B cell (primary cell): ENCODE results near the gene ASCL1. TPM values are rescaled to one million over a fixed set of nuclear protein-coding genes. Genes with fewer than 3 reads are reported as not detected.

Experiments used
- ATAC-seq: fragments of 200-7000 bp; cut with Tn5 transposase; one replicate; pipeline ENCODE4 v1.10.0; 2021; ENCODE audit warnings: low read depth, mild to moderate bottlenecking, moderate number of reproducible peaks, moderate library complexity
- CTCF ChIA-PET: fragments of 350-600 bp; sonication (Branson Sonifier 250); formaldehyde crosslinking; loops from one replicate; lab custom pipeline; 2021; ENCODE audit warnings: antibody characterized with exemption, inconsistent platforms; lab: Charles Lee
- POLR2A ChIA-PET: fragments of 350-600 bp; sonication (Branson Sonifier 250); formaldehyde crosslinking; loops from one replicate; lab custom pipeline; 2021; ENCODE audit warnings: antibody characterized with exemption; lab: Charles Lee
- DNase-seq: peaks from one replicate; pipeline ENCODE4 v3.0.0; 2013
- H2AFZ ChIP-seq: 2 replicates; pipeline ENCODE4 v1.6.1; 2012; ENCODE audit warnings: mild to moderate bottlenecking, low read depth, low read length; ENCODE audit not compliant: insufficient read depth, poor library complexity, severe bottlenecking
- H3K27ac ChIP-seq, 2 donors: 1 replicate in 1 of 2; 2 replicates in 1 of 2; pipeline ENCODE4 v1.5.1; 2012 to 2013; ENCODE audit warnings: low read length in 2 of 2, mild to moderate bottlenecking in 2 of 2, moderate library complexity in 1 of 2
- H3K27me3 ChIP-seq, 4 experiments: fragments of 200-600 bp in 1 of 4; sonication (generic) in 1 of 4; replicated peaks in 1 of 4; 1 replicate in 2 of 4; 2 replicates in 2 of 4; pipeline versions ENCODE4 v1.6.1 to v1.7.0; 2013 to 2016; ENCODE audit warnings: low read length in 3 of 4, mild to moderate bottlenecking in 2 of 4, mixed read lengths in 1 of 4, moderate library complexity in 1 of 4; ENCODE audit not compliant: insufficient read depth in 4 of 4, control insufficient read depth in 3 of 4; ENCODE audit errors: control extremely low read depth in 1 of 4
- H3K36me3 ChIP-seq, 2 experiments: replicated peaks in 1 of 2; 1 replicate in 1 of 2; 2 replicates in 1 of 2; pipeline versions ENCODE4 v1.6.1 to v1.7.1; 2013; ENCODE audit warnings: low read length in 1 of 2; ENCODE audit not compliant: insufficient read depth in 2 of 2, control insufficient read depth in 1 of 2; ENCODE audit errors: control extremely low read depth in 1 of 2, extremely low read depth in 1 of 2
- H3K4me1 ChIP-seq, 2 donors: fragments of 200-600 bp in 1 of 2; sonication (generic) in 1 of 2; 1 replicate in 1 of 2; 2 replicates in 1 of 2; pipeline versions ENCODE4 v1.5.1 to v1.6.1; 2013 to 2017; ENCODE audit warnings: low read length in 2 of 2; ENCODE audit not compliant: control insufficient read depth in 2 of 2, insufficient read depth in 2 of 2
- H3K4me2 ChIP-seq: replicated peaks from 2 replicates; pipeline ENCODE3; 2012; ENCODE audit warnings: mild to moderate bottlenecking, low read depth, low read length; ENCODE audit not compliant: poor library complexity, severe bottlenecking
- H3K4me3 ChIP-seq, 5 experiments: fragments of 200-600 bp in 1 of 5; sonication (generic) in 1 of 5; 1 replicate in 3 of 5; 2 replicates in 2 of 5; pipeline versions ENCODE4 v1.5.1 to v1.7.0; 2011 to 2016; ENCODE audit warnings: low read length in 4 of 5, mild to moderate bottlenecking in 4 of 5, low read depth in 2 of 5, control low read depth in 1 of 5, moderate library complexity in 1 of 5; ENCODE audit not compliant: insufficient read depth in 1 of 5; ENCODE audit errors: control extremely low read depth in 1 of 5, extremely low read depth in 1 of 5
- H3K79me2 ChIP-seq: fragments of 200-600 bp; sonication (generic); one replicate; pipeline ENCODE4 v1.6.0; 2016; ENCODE audit warnings: low read length; ENCODE audit not compliant: control insufficient read depth, insufficient read depth
- H3K9ac ChIP-seq: fragments of 200-600 bp; sonication (generic); 2 replicates; pipeline ENCODE4 v1.6.1; 2017; ENCODE audit warnings: mild to moderate bottlenecking, low read length, moderate library complexity
- H3K9me3 ChIP-seq, 3 donors: one replicate each; pipeline versions ENCODE4 v1.6.1 to v1.7.1; 2013; ENCODE audit warnings: low read length in 2 of 3; ENCODE audit not compliant: control insufficient read depth in 2 of 3, insufficient read depth in 1 of 3; ENCODE audit errors: control extremely low read depth in 1 of 3
- H4K20me1 ChIP-seq: 2 replicates; pipeline ENCODE4 v1.6.0; 2012; ENCODE audit warnings: mild to moderate bottlenecking, low read length; ENCODE audit not compliant: insufficient read depth, control insufficient read depth, poor library complexity, severe bottlenecking
- H3K27ac Mint-ChIP-seq: one replicate; pipeline ENCODE4 v1.8.0; 2021; ENCODE audit warnings: mixed read lengths
- H3K27me3 Mint-ChIP-seq: one replicate; pipeline ENCODE4 v1.8.0; 2021; ENCODE audit warnings: mixed read lengths
- H3K4me1 Mint-ChIP-seq: one replicate; pipeline ENCODE4 v1.8.0; 2021; ENCODE audit warnings: mixed read lengths
- H3K4me3 Mint-ChIP-seq: one replicate; pipeline ENCODE4 v1.8.0; 2021; ENCODE audit warnings: mixed read lengths
- H3K9me3 Mint-ChIP-seq: one replicate; pipeline ENCODE4 v1.8.0; 2022; ENCODE audit warnings: mixed read lengths; ENCODE audit not compliant: insufficient read depth
- EZH2 ChIP-seq: IDR thresholded peaks from 2 replicates; pipeline ENCODE4 v1.6.1; 2012; ENCODE audit warnings: borderline replicate concordance, low read depth, mild to moderate bottlenecking, moderate library complexity, low read length; ENCODE audit not compliant: insufficient read depth, poor library complexity, severe bottlenecking
- WGBS: methylation state at CpG from one replicate; pipeline ENCODE4 v1.1.5; 2013; ENCODE audit warnings: missing lambda C conversion rate; ENCODE audit not compliant: insufficient coverage; 5-methylcytosine and 5-hydroxymethylcytosine counted together
- intact Hi-C: fragments of 100-400 bp; cut with micrococcal nuclease; formaldehyde crosslinking; loops from one replicate; pipeline ENCODE4 v1.10.0; 2022
- polyA plus RNA-seq: library from polyadenylated mRNA; depleted of rRNA; stranded (reverse); fragments of >200 nt; gene quantifications from 2 replicates; pipeline ENCODE4 v1.2.3, GENCODE V29; 2012
- total RNA-seq, 2 donors: library from RNA; stranded (reverse); fragments of 120-200 nt in 1 of 2; gene quantifications; 1 replicate in 1 of 2; 2 replicates in 1 of 2; pipeline versions ENCODE4 v1.2.3 to v1.2.4, GENCODE V29; 2013 to 2022
- TF ChIP-seq, protein P1 (sequence below): fragments of 200-600 bp; IDR thresholded peaks from one replicate; pipeline ENCODE4 v1.8.0; 2022; ENCODE audit warnings: antibody characterized with exemption, mild to moderate bottlenecking

ASCL1 gene
- total and polyA plus RNA-seq, 2 donors (not counting 1 experiment from before 2014, with no cell fraction given) = not detected

- intact Hi-C loops = loop anchor here (10.0 kb wide), 1 partner anchor 345 kb away; no protein-coding TSS in a partner anchor
- Histone ChIP-seq H3K36me3 (no peaks in the 10 kb centered on the region), H3K4me1 (peaks cover 36 to 60% of the 10 kb centered on the region in 2 donors), H3K9ac (no peak overlapping the region), H3K27me3 (peaks cover 1 to 94% (median 82%) of the 10 kb centered on the region in 4 experiments), H3K9me3 (peaks cover 1 to 32% (median 15%) of the 10 kb centered on the region in 3 donors), H4K20me1 (no peaks in the 10 kb centered on the region), H3K79me2 (no peaks in the 10 kb centered on the region), H3K4me2 (peak overlapping the region; percentile 91), H3K4me3 (no peak overlapping the region), H2AFZ (no peak overlapping the region), H3K27ac (no peak overlapping the region)
- CTCF ChIA-PET = interaction anchor here (0.5 to 1.0 kb wide), 3 partner anchors 19 to 76 kb away, joined by 3 read pairs; no protein-coding TSS in a partner anchor
- POLR2A ChIA-PET = no interaction called here
- DNase-seq = peak; percentile 46
- peaks cover 41% of the 10 kb centered on the region for H3K4me1 Mint-ChIP-seq
- H3K27me3 Mint-ChIP-seq = peaks cover 86% of the 10 kb centered on the region
- TF ChIP-seq EZH2 = no peak
- TF ChIP-seq, protein P1, sequence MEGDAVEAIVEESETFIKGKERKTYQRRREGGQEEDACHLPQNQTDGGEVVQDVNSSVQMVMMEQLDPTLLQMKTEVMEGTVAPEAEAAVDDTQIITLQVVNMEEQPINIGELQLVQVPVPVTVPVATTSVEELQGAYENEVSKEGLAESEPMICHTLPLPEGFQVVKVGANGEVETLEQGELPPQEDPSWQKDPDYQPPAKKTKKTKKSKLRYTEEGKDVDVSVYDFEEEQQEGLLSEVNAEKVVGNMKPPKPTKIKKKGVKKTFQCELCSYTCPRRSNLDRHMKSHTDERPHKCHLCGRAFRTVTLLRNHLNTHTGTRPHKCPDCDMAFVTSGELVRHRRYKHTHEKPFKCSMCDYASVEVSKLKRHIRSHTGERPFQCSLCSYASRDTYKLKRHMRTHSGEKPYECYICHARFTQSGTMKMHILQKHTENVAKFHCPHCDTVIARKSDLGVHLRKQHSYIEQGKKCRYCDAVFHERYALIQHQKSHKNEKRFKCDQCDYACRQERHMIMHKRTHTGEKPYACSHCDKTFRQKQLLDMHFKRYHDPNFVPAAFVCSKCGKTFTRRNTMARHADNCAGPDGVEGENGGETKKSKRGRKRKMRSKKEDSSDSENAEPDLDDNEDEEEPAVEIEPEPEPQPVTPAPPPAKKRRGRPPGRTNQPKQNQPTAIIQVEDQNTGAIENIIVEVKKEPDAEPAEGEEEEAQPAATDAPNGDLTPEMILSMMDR = no peak
- H3K9me3 Mint-ChIP-seq = peaks cover 7% of the 10 kb centered on the region
- H3K27ac Mint-ChIP-seq = peak overlapping the region; percentile 27
- WGBS = 14% methylated on average over 12 of the region's 14 CpGs
- H3K4me3 Mint-ChIP-seq = peak overlapping the region; percentile 86
- ATAC-seq = no peak
These were observed 1.9 kb downstream of the ASCL1 start for GRCh38 chr12:102959391-102959790.

DNA sequence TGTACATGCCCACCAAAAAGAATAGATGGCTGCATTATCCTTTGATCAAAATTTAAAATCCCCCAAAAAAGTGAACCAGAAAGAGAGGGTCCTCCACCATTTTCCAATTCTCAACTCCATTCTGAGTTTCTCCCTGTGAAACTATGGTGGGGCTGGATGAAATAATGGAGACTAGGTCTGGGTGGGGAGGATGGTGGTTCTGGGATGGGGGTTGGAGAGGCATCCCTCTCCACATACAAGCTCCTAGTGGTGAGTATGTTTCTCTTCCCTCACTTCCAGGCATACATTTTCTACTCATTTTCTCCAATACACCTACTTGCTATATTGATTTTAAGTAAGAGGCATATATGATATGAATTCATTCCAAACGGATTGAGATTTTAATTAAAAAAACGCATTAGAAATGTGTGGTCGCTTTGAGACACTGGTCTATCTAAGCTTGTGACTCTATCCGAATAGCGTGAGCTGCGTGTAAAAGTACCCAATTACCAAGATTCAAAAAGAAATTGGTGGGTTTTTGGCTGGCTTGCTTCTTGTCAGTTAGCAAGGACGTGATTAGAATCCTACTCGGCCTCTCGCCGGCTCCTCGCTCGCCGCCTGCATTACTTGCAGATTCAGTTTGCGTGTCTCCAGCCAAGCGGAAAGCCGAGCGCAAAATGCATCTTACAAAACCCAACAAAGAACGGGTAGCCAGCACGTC is 3.4 kb downstream of the ASCL1 start:
- H3K4me2 ChIP-seq = no peak overlapping the region
- ATAC-seq (no peak), DNase-seq (peak; percentile 33)
- peaks cover 0 to 35% (median 17%) of the 10 kb centered on the region in 3 donors for H3K9me3 ChIP-seq
- peaks cover 48 to 70% of the 10 kb centered on the region in 2 donors for H3K4me1 ChIP-seq
- H3K36me3 ChIP-seq = no peaks in the 10 kb centered on the region
- ChIA-PET CTCF (interaction anchor here (0.7 to 3.3 kb wide), 2 partner anchors 11 to 587 kb away, joined by 3 to 22 read pairs; no protein-coding TSS in a partner anchor), POLR2A (no interaction called here)
- H3K9me3 Mint-ChIP-seq = peaks cover 7% of the 10 kb centered on the region
- H3K79me2 ChIP-seq = no peaks in the 10 kb centered on the region
- intact Hi-C loops = no loop called here
- peaks cover 52% of the 10 kb centered on the region for H3K4me1 Mint-ChIP-seq
- H3K27ac Mint-ChIP-seq = no peak overlapping the region
- peak overlapping the region in 1 of 5 experiments; percentile 8 for H3K4me3 ChIP-seq
- WGBS = 12% methylated on average over 14 of the region's 19 CpGs
- H3K27me3 ChIP-seq = peaks cover 0 to 94% (median 81%) of the 10 kb centered on the region in 4 experiments
- peaks cover 84% of the 10 kb centered on the region for H3K27me3 Mint-ChIP-seq
- no peak for TF ChIP-seq EZH2
- TF ChIP-seq, protein P1 = no peak
- no peak overlapping the region for H3K27ac ChIP-seq
- H3K4me3 Mint-ChIP-seq = no peak overlapping the region
- no peak overlapping the region for H3K9ac ChIP-seq
- H4K20me1 ChIP-seq = no peaks in the 10 kb centered on the region
- no peak overlapping the region for H2AFZ ChIP-seq
